A204.1 (cell line): ENCODE data around the gene RGS12.
"Not testable (repeated sequence)": the region's sequence is repeated elsewhere in the genome, so short reads cannot be mapped to it uniquely, and the experiment has no call there.

Experiments used
- FAIRE-seq: peaks from 2 replicates; lab custom pipeline; 2012; peaks lifted over from hg19 to GRCh38; lab: Jason Lieb, UNC

RGS12 gene

GRCh38 chr4:3299122-3299975 lies 6.5 kb downstream of the RGS12 start:
- FAIRE-seq = no peak

DNA sequence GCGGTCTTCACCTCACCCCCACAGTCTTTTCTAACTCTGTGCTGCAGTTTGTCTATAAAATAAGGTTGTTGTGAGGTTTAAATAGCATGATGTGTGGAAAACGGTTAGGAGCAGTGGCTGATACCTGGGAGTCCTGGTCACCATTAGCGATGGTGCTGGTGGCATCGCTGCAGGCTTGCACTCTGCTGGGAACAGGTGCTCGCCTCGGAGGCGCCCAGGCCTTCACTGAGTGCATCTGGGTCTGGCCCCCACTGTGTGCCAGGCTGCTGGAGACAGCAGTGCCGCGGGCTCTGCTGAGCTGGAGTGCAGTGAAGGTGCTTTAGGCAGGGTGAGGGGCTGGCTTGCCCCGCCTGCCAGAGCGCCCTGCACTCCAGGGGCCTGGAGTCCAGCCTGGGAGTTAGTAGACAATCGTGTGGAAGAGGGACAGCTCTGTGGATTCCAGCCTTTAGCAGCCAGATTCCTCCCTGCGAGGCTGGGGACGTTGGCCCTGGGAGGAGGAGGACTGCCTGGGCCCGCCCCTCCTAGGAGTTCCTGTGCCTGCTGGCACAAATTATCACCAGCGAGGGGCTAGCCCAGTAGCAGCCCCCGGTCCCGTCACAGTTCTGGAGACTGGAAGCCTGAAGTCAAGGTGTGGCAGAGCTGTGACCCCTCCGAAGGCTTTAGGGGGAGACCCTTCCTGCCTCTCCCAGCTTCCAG lies 7.3 kb downstream of the RGS12 start:
- FAIRE-seq = no peak

DNA sequence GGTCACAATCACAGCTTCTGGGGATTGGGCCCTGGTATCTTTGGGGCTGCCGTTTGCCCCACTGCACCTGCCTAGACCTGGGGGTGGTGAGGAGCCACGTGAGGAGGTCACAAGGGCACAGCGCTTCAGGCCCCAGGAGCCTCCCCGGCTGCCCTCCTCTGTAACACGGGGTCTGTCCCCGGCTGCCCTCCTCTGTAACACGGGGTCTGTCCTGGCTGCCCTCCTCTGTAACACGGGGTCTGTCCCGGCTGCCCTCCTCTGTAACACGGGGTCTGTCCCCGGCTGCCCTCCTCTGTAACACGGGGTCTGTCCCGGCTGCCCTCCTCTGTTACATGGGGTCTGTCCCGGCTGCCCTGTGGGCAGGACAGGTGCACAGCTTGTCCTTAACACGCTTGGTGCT lies 8.1 kb downstream of the RGS12 start:
- not testable (repeated sequence) for FAIRE-seq

- no peak for FAIRE-seq
Observed at GRCh38 chr4:3301450-3302172, 8.8 kb downstream of the RGS12 start.

GRCh38 chr4:3302173-3302785 lies 9.5 kb downstream of the RGS12 start:
- FAIRE-seq = no peak

DNA sequence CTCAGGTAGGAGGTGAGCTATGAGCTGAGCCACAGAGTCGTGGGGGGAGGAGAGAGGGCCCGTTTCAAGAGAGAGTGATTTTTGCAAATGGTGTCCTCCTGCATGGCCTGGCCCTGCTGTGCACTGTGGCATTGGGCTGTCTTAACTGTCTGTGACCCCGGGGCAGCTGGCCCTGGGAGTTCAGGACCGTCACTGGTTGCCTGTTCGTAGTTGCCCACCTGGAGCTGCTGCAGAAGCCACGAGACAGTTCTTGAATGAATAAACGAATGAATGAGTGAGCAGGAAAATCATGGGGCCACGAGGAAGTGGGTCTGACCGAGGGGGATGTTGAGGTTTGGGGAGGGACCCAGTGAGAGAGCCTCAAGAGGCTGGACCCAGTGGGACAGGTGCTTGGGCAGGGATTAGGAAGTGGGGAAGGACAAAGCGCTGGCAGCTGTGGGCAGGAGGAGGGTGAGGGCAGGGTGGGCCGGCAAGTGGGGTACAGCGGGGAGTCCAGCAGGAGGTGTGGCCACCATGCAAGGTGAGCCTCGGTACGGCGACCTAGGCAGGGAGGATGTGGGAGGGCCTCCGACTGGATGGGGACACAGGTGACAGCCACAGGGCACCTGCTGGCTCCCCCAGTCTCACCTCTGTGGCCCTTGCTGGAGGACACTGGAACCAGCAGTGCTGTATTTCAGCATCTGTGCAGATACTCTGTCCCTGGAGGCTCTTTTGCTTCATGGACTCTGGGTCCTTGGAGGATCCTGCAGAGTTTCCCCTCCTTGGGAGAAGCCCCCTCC lies 10.2 kb downstream of the RGS12 start:
- no peak for FAIRE-seq

DNA sequence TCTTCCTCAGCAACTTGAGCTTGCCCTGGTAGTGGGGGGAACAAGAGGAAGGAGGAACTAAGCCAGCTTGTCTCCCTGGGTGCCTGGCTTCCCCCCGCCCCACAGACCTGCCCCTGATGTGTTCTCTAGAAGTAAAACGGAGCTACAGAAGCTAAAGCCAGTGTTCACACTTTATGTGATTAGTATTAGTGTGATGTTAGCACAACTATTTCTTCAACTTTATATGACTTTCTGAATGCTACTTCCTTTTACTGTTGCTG lies 10.7 kb downstream of the RGS12 start:
- FAIRE-seq = no peak

DNA sequence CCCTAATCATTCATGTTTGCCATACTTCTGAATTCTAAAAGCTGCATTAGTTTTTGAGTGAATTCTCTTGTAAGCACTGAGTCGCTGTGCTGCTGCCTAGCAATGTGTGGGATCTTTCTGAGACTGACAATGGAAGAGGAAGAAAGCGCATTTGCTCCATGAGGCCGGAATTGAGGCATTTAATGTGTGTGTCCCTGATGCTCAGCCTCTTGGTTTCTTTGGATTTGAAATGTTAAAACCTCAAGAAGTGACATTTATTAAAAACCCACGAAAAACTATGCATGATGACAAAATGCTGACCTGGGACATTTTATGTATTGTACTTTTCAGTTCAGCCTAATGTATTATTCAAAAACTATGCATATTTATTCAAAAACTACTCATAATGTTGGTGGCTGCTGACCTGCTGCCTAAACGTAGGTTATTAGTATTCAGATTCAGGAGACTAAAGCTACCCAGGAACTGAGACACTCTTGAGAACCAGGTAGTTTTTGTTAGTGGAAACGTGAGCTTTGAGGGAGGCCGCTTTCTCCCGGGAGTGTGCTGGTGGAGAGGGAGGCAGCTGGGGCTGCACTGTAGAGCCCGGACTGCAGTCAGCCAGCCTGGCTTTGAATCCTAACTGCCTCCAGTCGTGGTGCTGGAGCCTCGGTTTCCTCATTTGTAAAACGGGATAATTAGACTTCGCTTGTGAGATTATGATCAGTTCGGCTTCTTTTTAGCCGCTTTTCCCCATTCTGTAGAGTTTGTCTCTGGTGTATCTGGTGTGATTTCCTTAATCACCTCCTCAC lies 11.3 kb downstream of the RGS12 start:
- no peak for FAIRE-seq

DNA sequence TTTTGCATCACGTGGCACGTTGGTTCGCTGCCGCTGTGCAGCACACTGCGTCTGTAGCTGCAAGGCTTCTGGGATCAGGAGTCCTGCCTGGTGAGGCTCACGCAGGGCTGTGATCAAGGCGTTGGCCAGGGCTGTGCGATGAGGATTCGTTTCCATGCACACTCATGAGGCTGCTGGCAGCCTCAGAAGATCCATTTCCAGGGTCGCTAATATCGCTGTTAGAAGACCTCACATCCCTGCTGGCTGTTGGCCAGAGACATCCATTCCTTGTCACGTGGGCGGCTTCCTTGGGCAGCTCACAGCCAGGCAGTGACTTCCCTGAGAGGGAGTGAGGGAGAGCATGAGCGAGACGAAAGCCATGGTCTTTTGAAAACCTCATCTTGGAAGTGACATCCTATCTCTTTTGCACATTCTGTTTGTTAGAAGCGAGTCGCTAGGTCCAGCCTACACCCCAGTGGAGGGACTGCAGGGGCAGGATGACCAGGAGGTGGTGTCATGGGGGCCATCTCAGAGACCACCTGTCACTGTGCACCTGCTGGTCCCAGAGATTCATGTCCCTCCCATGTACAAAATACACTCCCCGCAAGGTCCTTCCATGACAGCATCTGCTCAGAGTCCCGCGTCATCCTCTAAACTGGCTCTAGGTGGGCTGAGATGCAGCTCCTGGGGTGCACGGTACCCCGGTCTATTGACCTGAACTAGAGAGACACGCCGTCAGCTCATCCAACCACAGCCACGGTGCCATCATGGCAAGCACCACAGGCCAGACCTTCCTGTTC lies 12.2 kb downstream of the RGS12 start:
- FAIRE-seq = no peak

GRCh38 chr4:3305610-3306371 lies 13.0 kb downstream of the RGS12 start:
- FAIRE-seq = no peak

GRCh38 chr4:3306450-3306849 lies 13.6 kb downstream of the RGS12 start:
- no peak for FAIRE-seq

GRCh38 chr4:3307060-3307459 lies 14.2 kb downstream of the RGS12 start:
- no peak for FAIRE-seq

DNA sequence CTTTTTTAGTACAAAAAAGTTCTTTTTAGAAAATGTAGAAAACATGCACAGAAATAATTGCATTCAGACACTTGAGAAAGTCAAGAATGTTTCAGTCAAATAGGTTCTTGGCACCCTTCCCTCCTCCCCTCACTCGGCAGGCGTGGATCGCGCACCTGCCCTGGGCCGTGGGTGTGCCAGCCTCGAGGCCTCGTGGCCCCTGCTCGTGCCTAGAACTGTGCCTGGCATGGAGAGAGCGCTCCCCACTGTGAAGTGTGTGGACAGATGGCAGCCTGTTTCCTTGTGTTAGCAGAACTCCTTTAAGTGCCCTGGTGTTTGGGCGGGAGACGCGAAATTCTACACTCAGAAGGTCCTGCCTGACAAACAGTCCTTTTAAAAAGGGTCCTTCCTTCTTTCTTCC lies 14.7 kb downstream of the RGS12 start:
- no peak for FAIRE-seq

GRCh38 chr4:3307891-3308575 lies 15.2 kb downstream of the RGS12 start:
- no peak for FAIRE-seq

DNA sequence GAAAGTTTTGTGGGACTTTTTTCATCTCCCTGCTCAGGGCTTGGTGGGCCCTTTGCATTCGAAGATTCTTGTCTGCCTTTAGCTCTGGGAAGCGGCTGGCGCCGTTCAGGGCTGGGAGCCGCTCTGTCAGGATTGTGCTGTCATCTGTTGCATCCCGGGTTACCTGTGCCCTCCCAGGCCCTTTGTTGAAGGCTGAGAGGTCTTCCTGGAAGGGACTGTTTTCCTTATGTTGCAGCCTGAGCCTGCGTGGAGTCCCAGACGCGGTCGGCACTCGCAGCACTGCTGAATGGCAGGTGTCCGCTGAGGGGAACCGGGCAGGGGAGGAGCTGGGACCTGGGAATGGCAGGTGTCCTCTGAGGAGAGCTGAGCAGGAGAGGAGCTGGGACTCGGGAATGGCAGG lies 15.9 kb downstream of the RGS12 start:
- FAIRE-seq = no peak

DNA sequence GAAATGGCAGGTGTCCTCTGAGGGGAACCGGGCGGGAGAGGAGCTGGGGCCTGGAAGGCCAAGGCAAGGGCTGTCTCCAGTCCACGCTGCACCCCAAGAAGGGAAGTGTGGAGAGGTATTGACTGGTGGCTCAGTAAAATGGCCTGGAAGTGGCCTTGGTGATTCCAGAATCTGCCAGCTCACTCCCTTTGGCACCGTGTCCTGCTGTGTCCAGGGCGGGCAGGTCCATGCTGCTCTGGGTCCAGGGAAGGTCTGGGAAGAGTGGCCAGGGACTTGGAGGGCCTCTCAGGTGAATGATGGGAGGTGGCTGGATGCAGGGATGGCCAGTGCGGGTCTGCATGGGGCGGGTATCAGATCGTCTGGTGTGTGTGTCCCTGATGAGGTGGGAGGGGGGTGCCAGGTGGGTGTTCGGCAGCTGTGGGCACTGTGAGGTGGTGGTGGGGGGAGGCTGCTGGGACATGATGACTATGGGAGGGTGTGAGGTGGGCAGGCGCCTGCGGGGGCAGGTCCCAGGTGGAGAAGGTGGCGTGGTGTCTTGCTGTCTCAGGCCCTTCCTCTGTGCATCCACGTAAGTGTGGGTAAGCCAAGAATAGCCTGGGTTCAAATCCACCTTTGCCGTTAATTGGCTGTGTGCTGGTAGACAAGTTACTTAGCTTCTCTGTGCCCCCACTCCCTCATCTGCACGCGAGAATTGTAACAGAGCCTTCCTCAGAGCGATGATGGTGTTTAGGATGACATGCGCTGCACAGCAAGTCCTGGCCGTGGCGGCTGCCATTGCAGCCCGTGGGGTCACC lies 17.7 kb downstream of the RGS12 start:
- FAIRE-seq = no peak

DNA sequence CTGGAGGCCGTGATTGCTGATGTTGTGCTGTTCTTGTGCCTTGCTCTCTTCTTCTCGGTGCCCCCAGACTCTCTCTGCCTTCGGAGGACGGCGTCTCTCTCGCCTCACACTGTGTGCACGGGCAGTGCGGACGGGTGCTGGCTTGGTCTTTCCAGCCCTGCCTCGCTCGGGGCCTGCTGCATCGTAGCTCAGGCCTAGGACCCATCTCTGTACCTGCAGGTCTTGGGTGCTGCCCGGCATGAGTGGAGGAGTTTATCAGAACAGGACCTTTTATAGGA lies 18.2 kb downstream of the RGS12 start:
- FAIRE-seq = no peak

DNA sequence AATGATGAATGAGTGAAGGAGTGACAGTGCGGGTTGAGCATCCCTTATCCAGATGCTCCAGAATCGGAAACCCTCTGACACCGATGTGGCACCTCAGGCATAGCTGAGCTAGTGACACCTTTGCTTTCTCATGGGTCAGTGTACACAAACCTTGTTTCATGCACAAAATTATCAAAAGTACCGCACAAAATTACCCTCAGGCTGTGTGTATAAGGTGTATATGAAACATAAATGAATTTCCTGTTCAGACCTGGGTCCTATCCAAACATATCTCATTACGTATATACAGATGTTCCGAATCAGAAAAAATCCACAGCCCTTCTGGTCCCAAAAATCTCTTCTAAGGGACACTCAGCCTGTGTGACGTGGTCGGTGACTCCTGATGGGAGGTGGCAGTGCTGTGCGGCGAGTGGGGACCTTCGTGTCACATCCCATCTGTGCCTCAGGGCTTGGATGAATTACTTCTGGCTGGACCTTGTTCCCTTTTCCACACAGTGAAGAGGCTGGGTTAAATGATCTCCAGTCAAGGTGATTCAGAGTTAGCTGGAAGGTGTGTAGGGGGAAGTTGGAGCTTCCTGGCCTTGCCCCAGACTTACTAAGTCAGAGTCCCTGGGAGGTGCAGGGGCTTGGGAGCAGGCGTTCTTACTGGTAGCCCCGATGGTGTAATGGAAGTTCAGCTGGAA lies 18.8 kb downstream of the RGS12 start:
- no peak for FAIRE-seq
